CD4-positive, alpha-beta T cell treated with Interleukin-21 for 1 hour (primary cell): ENCODE data around the gene GCNT1.
"Not testable (repeated sequence)": the region's sequence is repeated elsewhere in the genome, so short reads cannot be mapped to it uniquely, and the experiment has no call there.

Experiments used
- DNase-seq: peaks from one replicate; pipeline ENCODE4 v3.0.0-alpha.2; 2020

GCNT1 gene

GRCh38 chr9:76493496-76493895, 34.5 kb downstream of the GCNT1 start:
- DNase-seq: not testable (repeated sequence)

- no peak for DNase-seq
Observed at GRCh38 chr9:76500061-76500460, 41.1 kb downstream of the GCNT1 start.

GRCh38 chr9:76502746-76503145, 43.8 kb downstream of the GCNT1 start:
- DNase-seq: no peak

- DNase-seq: no peak
Observed at GRCh38 chr9:76510041-76510440, 51.1 kb downstream of the GCNT1 start.

- DNase-seq: no peak
Observed at GRCh38 chr9:76510446-76510845, 51.5 kb downstream of the GCNT1 start.

- DNase-seq: no peak
Observed at GRCh38 chr9:76512826-76513225, 53.8 kb downstream of the GCNT1 start.

- DNase-seq: peak; percentile 11
Observed at GRCh38 chr9:76516350-76516749, 57.4 kb downstream of the GCNT1 start.

GRCh38 chr9:76516871-76517270, 57.9 kb downstream of the GCNT1 start:
- no peak for DNase-seq

GRCh38 chr9:76519075-76519835, 60.3 kb downstream of the GCNT1 start:
- no peak for DNase-seq

GRCh38 chr9:76521244-76521681, 62.3 kb downstream of the GCNT1 start:
- no peak for DNase-seq

- no peak for DNase-seq
Observed at GRCh38 chr9:76521906-76522305, 62.9 kb downstream of the GCNT1 start.

GRCh38 chr9:76523617-76524200, 64.7 kb downstream of the GCNT1 start:
- not testable (repeated sequence) for DNase-seq

GRCh38 chr9:76525196-76525595, 66.2 kb downstream of the GCNT1 start:
- no peak for DNase-seq

GRCh38 chr9:76526026-76526425, 67.0 kb downstream of the GCNT1 start:
- DNase-seq: no peak

GRCh38 chr9:76528056-76528455, 69.1 kb downstream of the GCNT1 start:
- DNase-seq: no peak

- no peak for DNase-seq
Observed at GRCh38 chr9:76528642-76529190, 69.7 kb downstream of the GCNT1 start.

GRCh38 chr9:76529653-76530052, 70.7 kb downstream of the GCNT1 start:
- DNase-seq: no peak

- DNase-seq: no peak
Observed at GRCh38 chr9:76530458-76531110, 71.6 kb downstream of the GCNT1 start.

GRCh38 chr9:76531231-76531780, 72.3 kb downstream of the GCNT1 start:
- no peak for DNase-seq

- not testable (repeated sequence) for DNase-seq
Observed at GRCh38 chr9:76532877-76533276, 73.9 kb downstream of the GCNT1 start.

GRCh38 chr9:76534026-76534425, 75.0 kb downstream of the GCNT1 start:
- DNase-seq: no peak

GRCh38 chr9:76537150-76537646, 78.2 kb downstream of the GCNT1 start:
- DNase-seq: no peak

GRCh38 chr9:76539180-76539579, 80.2 kb downstream of the GCNT1 start:
- DNase-seq: no peak
